GM12873 (cell line): ENCODE data around the gene HHLA2.

Experiments
- CTCF ChIP-seq: IDR thresholded peaks from 2 replicates; pipeline ENCODE4 v1.5.1; 2012; ENCODE audit warnings: low read depth, mild to moderate bottlenecking, moderate library complexity, low read length, control low read depth; ENCODE audit not compliant: insufficient read depth; ENCODE audit errors: missing control alignments

The HHLA2 gene

GRCh38 chr3:108420926-108421325 lies 124.6 kb downstream of the HHLA2 start:
- no peak for TF ChIP-seq CTCF
